Brain microvascular endothelial cell (primary cell): ENCODE data around the gene NXN.

Experiments
- DNase-seq: peaks from one replicate; pipeline ENCODE4 v3.0.0-alpha.2; 2020
- H3K27ac ChIP-seq: fragments of 250-450 bp; sonication (Bioruptor Pico); 2 replicates; pipeline ENCODE4 v1.5.1; 2020; ENCODE audit warnings: mild to moderate bottlenecking, moderate library complexity
- H3K27me3 ChIP-seq: fragments of 250-450 bp; sonication (Bioruptor Pico); replicated peaks from 2 replicates; pipeline ENCODE4 v1.5.1; 2020; ENCODE audit warnings: mild to moderate bottlenecking
- H3K36me3 ChIP-seq: fragments of 250-450 bp; sonication (Bioruptor Pico); replicated peaks from 2 replicates; pipeline ENCODE4 v1.5.1; 2020; ENCODE audit warnings: mild to moderate bottlenecking
- H3K4me3 ChIP-seq: 2 replicates; pipeline ENCODE4 v1.5.1; 2011; ENCODE audit warnings: low read depth, mild to moderate bottlenecking, control low read depth, low read length, moderate library complexity
- CTCF ChIP-seq: IDR thresholded peaks from 2 replicates; pipeline ENCODE4 v1.5.1; 2011; ENCODE audit warnings: low read depth, mild to moderate bottlenecking, moderate library complexity, low read length, control low read depth, inconsistent platforms; ENCODE audit errors: missing control alignments
- in situ Hi-C: cut with HindIII; loops from 2 replicates; pipeline ENCODE4 v1.10.0; 2017; ENCODE audit warnings: low sequenced_read_pairs, low pct_ligation_motif_present

Gene NXN

GRCh38 chr17:992933-993332 is 13.4 kb upstream of the NXN start:
- in situ Hi-C loops: loop anchor here (25.0 kb wide), 1 partner anchor 206 kb away; the partner anchor contains the start of genes GLOD4 and MRM3
- Histone ChIP-seq H3K36me3 (no peaks in the 10 kb centered on the region), H3K27ac (no peak overlapping the region), H3K4me3 (no peak overlapping the region), H3K27me3 (no peaks in the 10 kb centered on the region)
- no peak for DNase-seq
- no peak for TF ChIP-seq CTCF

GRCh38 chr17:988561-988960 is 9.0 kb upstream of the NXN start:
- no peak overlapping the region for H3K27ac ChIP-seq
- no peaks in the 10 kb centered on the region for H3K27me3 ChIP-seq
- in situ Hi-C loops: loop anchor here (25.0 kb wide), 1 partner anchor 201 kb away; the partner anchor contains the start of genes GLOD4 and MRM3

GRCh38 chr17:987931-988330 is 8.4 kb upstream of the NXN start:
- Histone ChIP-seq H3K27ac (no peak overlapping the region), H3K27me3 (no peaks in the 10 kb centered on the region), H3K4me3 (no peak overlapping the region), H3K36me3 (no peaks in the 10 kb centered on the region)
- in situ Hi-C loops: loop anchor here (25.0 kb wide), 1 partner anchor 201 kb away; the partner anchor contains the start of genes GLOD4 and MRM3
- DNase-seq: no peak
- no peak for TF ChIP-seq CTCF

More at GRCh38 chr17:988561-988960, 9.0 kb upstream of the NXN start:
- DNase-seq: no peak
- H3K36me3 ChIP-seq: no peaks in the 10 kb centered on the region
- no peak for TF ChIP-seq CTCF
- no peak overlapping the region for H3K4me3 ChIP-seq

GRCh38 chr17:986322-986929 is 6.8 kb upstream of the NXN start:
- no peak for DNase-seq
- no peak overlapping the region for H3K4me3 ChIP-seq
- no peaks in the 10 kb centered on the region for H3K36me3 ChIP-seq
- no peak overlapping the region for H3K27ac ChIP-seq
- TF ChIP-seq CTCF: no peak
- in situ Hi-C loops: loop anchor here (25.0 kb wide), 1 partner anchor 199 kb away; the partner anchor contains the start of genes GLOD4 and MRM3
- no peaks in the 10 kb centered on the region for H3K27me3 ChIP-seq

GRCh38 chr17:983921-984320 is 4.3 kb upstream of the NXN start:
- Histone ChIP-seq H3K27me3 (no peaks in the 10 kb centered on the region), H3K27ac (no peak overlapping the region), H3K4me3 (no peak overlapping the region), H3K36me3 (no peaks in the 10 kb centered on the region)
- in situ Hi-C loops: loop anchor here (25.0 kb wide), 1 partner anchor 197 kb away; the partner anchor contains the start of genes GLOD4 and MRM3
- no peak for DNase-seq
- TF ChIP-seq CTCF: no peak
